ENCODE data around the gene IL16. TPM values are rescaled to one million over a fixed set of nuclear protein-coding genes. Genes with fewer than 3 reads are reported as not detected.
"Not testable (repeated sequence)": the region's sequence is repeated elsewhere in the genome, so short reads cannot be mapped to it uniquely, and the experiment has no call there.

The IL16 gene
- total RNA-seq, 1 donor from 2014 or later: 8.5 TPM

DNA sequence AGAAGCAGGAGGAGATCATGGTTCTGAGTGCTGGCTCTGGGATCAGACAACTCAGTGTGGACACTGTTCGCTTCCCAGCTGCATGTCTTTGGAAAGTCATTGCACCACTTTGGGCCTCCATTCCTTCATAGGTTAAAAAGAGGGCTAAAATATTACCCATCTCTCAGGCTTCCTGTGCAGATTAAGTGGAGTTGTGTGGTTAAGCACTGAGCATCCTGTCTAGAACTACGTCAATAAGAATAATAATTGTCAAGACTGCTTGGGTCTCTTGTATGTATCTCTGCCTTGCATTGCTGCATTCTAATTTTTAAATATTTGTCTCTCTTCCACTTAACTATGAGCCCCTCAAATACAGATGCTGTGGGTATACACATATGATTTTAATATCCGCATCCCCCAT is 40.4 kb upstream of the IL16 start:
- Histone ChIP-seq H3K9me3 (no peaks in the 10 kb centered on the region), H3K27me3 (no peaks in the 10 kb centered on the region), H3K36me3 (no peaks in the 10 kb centered on the region), H3K27ac (no peak overlapping the region), H3K4me3 (no peak overlapping the region), H3K4me1 (peaks cover 0 to 7% of the 10 kb centered on the region in 2 donors)
- DNase-seq (ENCODE audit: low spot score in 2 of 2): no peak
- intact Hi-C loops (cut with DNase I): no loop called here
- TF ChIP-seq, protein P1, sequence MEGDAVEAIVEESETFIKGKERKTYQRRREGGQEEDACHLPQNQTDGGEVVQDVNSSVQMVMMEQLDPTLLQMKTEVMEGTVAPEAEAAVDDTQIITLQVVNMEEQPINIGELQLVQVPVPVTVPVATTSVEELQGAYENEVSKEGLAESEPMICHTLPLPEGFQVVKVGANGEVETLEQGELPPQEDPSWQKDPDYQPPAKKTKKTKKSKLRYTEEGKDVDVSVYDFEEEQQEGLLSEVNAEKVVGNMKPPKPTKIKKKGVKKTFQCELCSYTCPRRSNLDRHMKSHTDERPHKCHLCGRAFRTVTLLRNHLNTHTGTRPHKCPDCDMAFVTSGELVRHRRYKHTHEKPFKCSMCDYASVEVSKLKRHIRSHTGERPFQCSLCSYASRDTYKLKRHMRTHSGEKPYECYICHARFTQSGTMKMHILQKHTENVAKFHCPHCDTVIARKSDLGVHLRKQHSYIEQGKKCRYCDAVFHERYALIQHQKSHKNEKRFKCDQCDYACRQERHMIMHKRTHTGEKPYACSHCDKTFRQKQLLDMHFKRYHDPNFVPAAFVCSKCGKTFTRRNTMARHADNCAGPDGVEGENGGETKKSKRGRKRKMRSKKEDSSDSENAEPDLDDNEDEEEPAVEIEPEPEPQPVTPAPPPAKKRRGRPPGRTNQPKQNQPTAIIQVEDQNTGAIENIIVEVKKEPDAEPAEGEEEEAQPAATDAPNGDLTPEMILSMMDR (IDR thresholded peaks at IDR 0.05): no peak

DNA sequence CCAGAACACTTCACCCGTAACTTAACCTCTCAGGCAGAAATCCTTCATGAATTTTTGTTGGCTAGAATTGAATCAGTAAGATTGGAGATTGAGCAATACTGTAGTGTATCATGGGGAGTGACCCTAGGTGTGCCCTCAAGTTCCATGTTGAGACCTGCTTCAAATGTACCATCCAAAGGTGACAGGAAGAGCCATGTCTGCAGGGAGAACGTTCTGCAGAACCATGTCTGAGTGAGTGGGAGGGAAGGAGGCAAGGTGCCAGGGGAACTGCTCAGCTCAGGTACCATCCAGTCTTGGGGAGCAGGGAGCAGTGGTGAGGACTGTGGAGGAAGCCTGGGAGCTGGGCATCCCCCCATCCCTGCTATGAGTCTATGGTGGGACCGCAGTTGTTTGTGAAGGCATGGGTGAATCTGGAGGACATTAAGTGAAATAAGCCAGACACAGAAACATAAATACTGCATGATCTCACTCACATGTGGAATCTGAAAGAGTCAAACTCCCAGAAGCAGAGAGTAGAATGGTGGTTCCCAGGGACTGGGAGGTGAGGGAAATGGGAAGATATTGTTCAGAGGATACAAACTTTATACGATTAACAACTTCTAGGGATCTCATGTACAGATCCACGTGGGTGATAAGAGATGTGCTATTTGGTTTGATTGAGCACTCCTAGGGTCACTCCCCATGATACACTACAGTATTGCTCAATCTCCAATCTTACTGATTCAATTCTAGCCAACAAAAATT is 39.3 kb upstream of the IL16 start:
- no peak overlapping the region for H3K4me3 ChIP-seq
- H3K27me3 ChIP-seq: no peaks in the 10 kb centered on the region
- H3K36me3 ChIP-seq: no peaks in the 10 kb centered on the region
- H3K9me3 ChIP-seq: no peaks in the 10 kb centered on the region
- DNase-seq (ENCODE audit: low spot score in 2 of 2): no peak
- TF ChIP-seq, protein P1 (IDR thresholded peaks at IDR 0.05): no peak
- no peak overlapping the region for H3K27ac ChIP-seq
- intact Hi-C loops (cut with DNase I): no loop called here
- H3K4me1 ChIP-seq: peaks cover 0 to 7% of the 10 kb centered on the region in 2 donors

DNA sequence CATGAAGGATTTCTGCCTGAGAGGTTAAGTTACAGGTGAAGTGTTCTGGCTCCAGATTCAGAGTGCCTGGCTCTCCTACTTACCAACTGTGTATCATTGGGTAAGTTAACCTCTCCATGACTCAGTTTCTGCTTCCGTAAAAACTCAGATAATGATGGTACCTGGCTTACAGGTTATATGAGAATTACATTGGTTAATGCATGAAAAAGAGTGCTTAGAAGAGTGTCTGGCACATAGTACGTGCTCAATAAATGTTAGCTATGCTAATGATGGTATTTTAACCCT is 38.8 kb upstream of the IL16 start:
- TF ChIP-seq, protein P1 (IDR thresholded peaks at IDR 0.05): no peak
- intact Hi-C loops (cut with DNase I): no loop called here
- Histone ChIP-seq H3K4me3 (no peak overlapping the region), H3K9me3 (no peaks in the 10 kb centered on the region), H3K27ac (no peak overlapping the region), H3K4me1 (peaks cover 0 to 7% of the 10 kb centered on the region in 2 donors), H3K36me3 (no peaks in the 10 kb centered on the region), H3K27me3 (no peaks in the 10 kb centered on the region)
- no peak for DNase-seq (ENCODE audit: low spot score in 2 of 2)

DNA sequence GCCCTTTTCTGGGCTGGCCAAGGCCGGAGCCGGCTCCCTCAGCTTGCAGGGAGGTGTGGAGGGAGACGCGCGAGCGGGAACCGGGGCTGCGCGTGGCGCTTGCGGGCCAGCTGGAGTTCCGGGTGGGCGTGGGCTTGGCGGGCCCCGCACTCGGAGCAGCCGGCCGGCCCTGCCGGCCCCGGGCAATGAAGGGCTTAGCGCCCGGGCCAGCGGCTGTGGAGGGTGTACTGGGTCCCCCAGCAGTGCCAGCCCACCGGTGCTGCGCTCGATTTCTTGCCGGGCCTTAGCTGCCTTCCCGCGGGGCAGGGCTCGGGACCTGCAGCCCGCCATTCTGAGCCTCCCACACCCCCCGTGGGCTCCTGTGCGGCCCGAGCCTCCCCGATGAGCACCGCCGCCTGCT is 38.1 kb upstream of the IL16 start:
- DNase-seq (ENCODE audit: low spot score in 2 of 2); intact Hi-C loops (cut with DNase I); H3K4me1 ChIP-seq: not testable (repeated sequence)

DNA sequence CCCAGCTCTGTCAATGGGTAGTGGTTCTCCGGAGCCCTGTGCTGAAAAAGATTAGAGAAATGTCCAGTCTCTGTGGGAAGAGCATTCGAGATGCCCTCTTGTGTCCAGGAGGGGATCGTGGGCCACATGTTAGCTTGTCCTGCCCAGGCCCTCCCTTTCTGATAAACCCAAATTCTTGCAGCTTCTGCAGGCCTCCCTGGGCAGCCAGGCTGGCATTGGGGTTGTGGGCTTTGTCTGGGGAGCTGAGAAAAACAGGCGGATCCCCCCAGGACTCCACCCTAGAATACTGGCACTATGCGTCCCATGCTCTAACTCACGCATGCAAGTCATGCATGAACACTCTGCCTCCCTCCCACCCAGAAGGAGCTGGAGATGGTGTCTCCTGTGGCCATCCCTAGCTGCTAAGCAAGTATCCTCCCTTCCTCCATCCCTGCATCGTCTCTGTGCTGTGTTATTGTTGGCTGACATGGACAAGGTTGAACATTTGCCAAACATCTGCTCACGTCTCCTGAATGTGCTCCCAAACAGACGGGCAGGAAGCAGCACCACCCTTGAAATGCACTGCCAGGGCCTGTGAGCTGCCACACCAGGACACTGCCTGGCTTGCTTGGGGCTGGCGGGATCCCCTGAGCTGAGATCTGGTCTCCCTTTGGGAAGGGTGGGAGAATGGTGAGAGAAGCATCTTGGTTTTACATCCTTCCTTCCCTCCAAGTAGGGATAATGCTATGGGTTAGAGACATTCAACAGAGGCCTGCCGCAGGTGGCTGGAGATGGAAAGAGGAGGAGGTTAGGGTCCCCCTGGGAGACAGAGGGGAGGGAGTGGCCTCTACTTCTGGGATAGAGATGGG is 36.1 kb upstream of the IL16 start:
- H3K36me3 ChIP-seq: no peaks in the 10 kb centered on the region
- H3K4me3 ChIP-seq: no peak overlapping the region
- intact Hi-C loops (cut with DNase I): no loop called here
- TF ChIP-seq, protein P1 (IDR thresholded peaks at IDR 0.05): no peak
- H3K27ac ChIP-seq: no peak overlapping the region
- H3K27me3 ChIP-seq: no peaks in the 10 kb centered on the region
- peak in 1 of 2 donors; percentile 73 for DNase-seq (ENCODE audit: low spot score in 2 of 2)
- peaks cover 0 to 7% of the 10 kb centered on the region in 2 donors for H3K4me1 ChIP-seq
- no peaks in the 10 kb centered on the region for H3K9me3 ChIP-seq

More for the DNA sequence above, 38.1 kb upstream of the IL16 start:
- H3K4me3 ChIP-seq, H3K27ac ChIP-seq, H3K27me3 ChIP-seq, H3K36me3 ChIP-seq, H3K9me3 ChIP-seq: not testable (repeated sequence)

DNA sequence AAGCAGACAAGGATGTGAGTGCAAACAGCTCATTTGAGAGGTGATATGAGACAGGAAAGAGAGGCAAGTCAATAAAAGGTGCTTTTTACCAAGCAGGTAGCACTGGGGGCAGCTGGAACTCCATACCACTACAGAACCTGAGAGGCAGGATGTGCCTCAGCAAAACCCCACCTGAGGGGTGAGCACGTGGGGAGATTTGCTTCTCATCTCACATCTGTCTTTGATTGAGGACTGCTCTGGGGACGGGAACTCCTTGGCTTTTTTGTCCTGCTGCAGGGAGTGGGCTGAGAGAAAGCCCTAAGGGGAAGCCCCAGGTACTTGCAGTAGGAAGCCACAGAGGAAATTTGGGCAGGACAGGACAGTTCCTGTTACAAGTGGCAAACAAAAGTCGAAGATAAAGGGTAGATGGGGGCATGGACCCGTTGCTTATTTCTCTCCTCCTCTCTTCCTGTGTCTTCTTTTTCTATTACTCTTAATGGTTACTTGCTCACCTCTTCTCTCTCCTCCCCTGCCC is 35.5 kb upstream of the IL16 start:
- TF ChIP-seq, protein P1 (IDR thresholded peaks at IDR 0.05): no peak
- intact Hi-C loops (cut with DNase I): no loop called here

More for the DNA sequence above, 35.5 kb upstream of the IL16 start:
- peaks cover 0 to 7% of the 10 kb centered on the region in 2 donors for H3K4me1 ChIP-seq
- no peak for DNase-seq (ENCODE audit: low spot score in 2 of 2)
- no peaks in the 10 kb centered on the region for H3K27me3 ChIP-seq
- H3K27ac ChIP-seq: no peak overlapping the region
- H3K36me3 ChIP-seq: no peaks in the 10 kb centered on the region
- H3K9me3 ChIP-seq: no peaks in the 10 kb centered on the region
- no peak overlapping the region for H3K4me3 ChIP-seq
